ENCODE results near the gene KIRREL3. TPM values are rescaled to one million over a fixed set of nuclear protein-coding genes. Genes with fewer than 3 reads are reported as not detected.

Gene KIRREL3
- total and polyA plus RNA-seq, 2 donors (not counting 3 experiments of a cell fraction or from before 2014, with no cell fraction given) = not detected

GRCh38 chr11:126997196-126997595 is 3.4 kb downstream of the KIRREL3 start:
- Histone ChIP-seq H3K27me3 (ENCODE audit: control insufficient read depth in 2 of 2, insufficient read depth in 2 of 2, low read length in 2 of 2) (peaks cover 19 to 21% of the 10 kb centered on the region in 2 experiments), H3K4me2 (ENCODE audit: insufficient read depth, low read length) (no peak overlapping the region), H3K9ac (replicated peaks; ENCODE audit: extremely low read depth, insufficient read depth, low read length) (no peak overlapping the region), H2AFZ (ENCODE audit: low read depth, low read length) (no peak overlapping the region), H3K9me1 (replicated peaks; ENCODE audit: control insufficient read depth, extremely low read depth, insufficient read depth, low read length) (no peaks in the 10 kb centered on the region), H4K20me1 (replicated peaks; ENCODE audit: control insufficient read depth, extremely low read depth, insufficient read depth, low read length) (no peaks in the 10 kb centered on the region), H3K4me1 (ENCODE audit: control insufficient read depth, extremely low read depth, insufficient read depth, low read length) (no peaks in the 10 kb centered on the region), H3K27ac (ENCODE audit: insufficient read depth, low read depth, low read length) (no peak overlapping the region), H3K79me2 (ENCODE audit: control insufficient read depth, insufficient read depth, low read length) (no peaks in the 10 kb centered on the region), H3K36me3 (ENCODE audit: control insufficient read depth in 2 of 2, extremely low read depth in 1 of 2, insufficient read depth in 2 of 2, low read length in 2 of 2) (no peaks in the 10 kb centered on the region), H3K9me3 (replicated peaks; ENCODE audit: control insufficient read depth, insufficient read depth, low read length) (no peaks in the 10 kb centered on the region), H3K4me3 (replicated peaks in 1 of 3; ENCODE audit: insufficient read depth in 1 of 3, low read depth in 1 of 3, low read length in 3 of 3) (no peak overlapping the region)
- TF ChIP-seq EZH2 (IDR thresholded peaks at IDR 0.05; ENCODE audit: borderline replicate concordance, low read depth, low read length, severe bottlenecking) (no peak), POLR2AphosphoS5 (IDR thresholded peaks at IDR 0.05; ENCODE audit: insufficient read depth, low read depth, low read length) (no peak), GATA2 (IDR thresholded peaks at IDR 0.05; ENCODE audit: insufficient read depth, insufficient read length, low read depth, low read length) (no peak)
- TF ChIP-seq, protein P1, sequence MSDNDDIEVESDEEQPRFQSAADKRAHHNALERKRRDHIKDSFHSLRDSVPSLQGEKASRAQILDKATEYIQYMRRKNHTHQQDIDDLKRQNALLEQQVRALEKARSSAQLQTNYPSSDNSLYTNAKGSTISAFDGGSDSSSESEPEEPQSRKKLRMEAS (IDR thresholded peaks at IDR 0.05; ENCODE audit: insufficient read depth, insufficient read length) = no peak
- dilution Hi-C loops (cut with MboI; ENCODE audit: extremely low pct_ligation_motif_present, low sequenced_read_pairs) = no loop called here
- DNase-seq (ENCODE audit: low read depth, low spot score) = no peak
- CTCF ChIA-PET = no interaction called here
- POLR2A ChIA-PET = no interaction called here
- BruUV-seq (replicated peaks) = no TSS peak
- intact Hi-C loops (cut with micrococcal nuclease) = no loop called here
- FAIRE-seq = no peak

DNA sequence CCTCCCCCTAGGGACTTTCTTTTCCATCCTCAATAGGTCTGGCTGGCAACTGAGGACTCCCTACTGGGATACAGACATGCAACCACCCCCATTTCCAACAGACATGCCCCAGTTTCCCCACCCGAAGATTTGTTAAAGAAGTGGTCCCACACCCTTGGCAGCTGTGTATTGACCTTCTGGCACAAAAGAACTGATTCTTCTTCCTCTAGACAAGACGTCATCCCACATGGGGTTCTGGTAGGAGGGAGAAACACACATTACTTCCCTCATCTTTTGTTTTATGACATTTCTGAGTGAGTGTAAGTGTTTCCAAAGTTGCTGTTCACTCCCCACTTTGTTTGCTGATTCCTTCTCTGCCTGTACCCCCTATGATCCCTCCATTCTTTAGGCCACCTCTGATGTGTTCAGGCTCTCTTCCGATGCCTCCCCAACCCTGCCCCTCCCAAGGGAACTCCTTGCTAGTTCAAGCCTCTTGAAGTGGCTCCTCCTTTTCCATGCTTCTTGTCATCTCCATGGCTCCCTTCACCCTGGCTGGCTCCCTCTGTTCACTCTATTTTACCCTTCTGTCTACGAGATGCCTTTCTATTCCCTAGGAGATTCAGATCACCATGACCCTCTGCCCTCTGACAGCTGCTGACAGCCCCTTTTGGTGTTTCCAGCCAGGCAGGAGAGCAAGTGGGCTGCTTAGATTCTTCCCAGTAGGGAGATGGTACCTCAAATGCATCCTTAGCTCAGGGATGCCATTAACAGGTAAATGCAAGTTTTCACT is 4.3 kb downstream of the KIRREL3 start:
- TF ChIP-seq FOS (IDR thresholded peaks at IDR 0.05; ENCODE audit: borderline replicate concordance, insufficient read depth, low read length) (no peak), MYC (IDR thresholded peaks at IDR 0.05; ENCODE audit: low read depth, low read length) (no peak), POLR2A (IDR thresholded peaks at IDR 0.05; ENCODE audit: low read depth, low read length) (no peak), EZH2 (IDR thresholded peaks at IDR 0.05; ENCODE audit: borderline replicate concordance, low read depth, low read length, severe bottlenecking) (no peak), POLR2AphosphoS5 (IDR thresholded peaks at IDR 0.05; ENCODE audit: insufficient read depth, low read depth, low read length) (no peak), JUN (IDR thresholded peaks at IDR 0.05; ENCODE audit: borderline replicate concordance, insufficient read depth, insufficient read length, low read depth) (no peak), CTCF (IDR thresholded peaks at IDR 0.05; ENCODE audit: extremely low read depth in 1 of 2, insufficient read depth in 1 of 2, low read depth in 1 of 2, low read length in 2 of 2) (no peak), GATA2 (IDR thresholded peaks at IDR 0.05; ENCODE audit: insufficient read depth, insufficient read length, low read depth, low read length) (no peak)
- TF ChIP-seq, protein P1 (IDR thresholded peaks at IDR 0.05; ENCODE audit: insufficient read depth, insufficient read length) = no peak
- Histone ChIP-seq H3K27ac (ENCODE audit: insufficient read depth, low read depth, low read length) (no peak overlapping the region), H3K9ac (replicated peaks; ENCODE audit: extremely low read depth, insufficient read depth, low read length) (no peak overlapping the region), H3K9me1 (replicated peaks; ENCODE audit: control insufficient read depth, extremely low read depth, insufficient read depth, low read length) (no peaks in the 10 kb centered on the region), H3K9me3 (replicated peaks; ENCODE audit: control insufficient read depth, insufficient read depth, low read length) (no peaks in the 10 kb centered on the region), H3K27me3 (ENCODE audit: control insufficient read depth in 2 of 2, insufficient read depth in 2 of 2, low read length in 2 of 2) (peaks cover 16 to 18% of the 10 kb centered on the region in 2 experiments), H3K4me3 (replicated peaks in 1 of 3; ENCODE audit: insufficient read depth in 1 of 3, low read depth in 1 of 3, low read length in 3 of 3) (no peak overlapping the region), H3K36me3 (ENCODE audit: control insufficient read depth in 2 of 2, extremely low read depth in 1 of 2, insufficient read depth in 2 of 2, low read length in 2 of 2) (no peaks in the 10 kb centered on the region), H3K4me1 (ENCODE audit: control insufficient read depth, extremely low read depth, insufficient read depth, low read length) (no peaks in the 10 kb centered on the region), H3K4me2 (ENCODE audit: insufficient read depth, low read length) (no peak overlapping the region), H2AFZ (ENCODE audit: low read depth, low read length) (no peak overlapping the region), H4K20me1 (replicated peaks; ENCODE audit: control insufficient read depth, extremely low read depth, insufficient read depth, low read length) (no peaks in the 10 kb centered on the region), H3K79me2 (ENCODE audit: control insufficient read depth, insufficient read depth, low read length) (no peaks in the 10 kb centered on the region)
- intact Hi-C loops (cut with micrococcal nuclease) = no loop called here
- no peak for FAIRE-seq
- ChIA-PET POLR2A (no interaction called here), CTCF (no interaction called here)
- no peak for DNase-seq (ENCODE audit: low read depth, low spot score)
- dilution Hi-C loops (cut with MboI; ENCODE audit: extremely low pct_ligation_motif_present, low sequenced_read_pairs) = no loop called here
- no TSS peak for BruUV-seq (replicated peaks)

All from endothelial cell of umbilical vein (primary cell).